ENCODE results near the gene REC114. TPM values are rescaled to one million over a fixed set of nuclear protein-coding genes. Genes with fewer than 3 reads are reported as not detected.
"Not testable (repeated sequence)": the region's sequence is repeated elsewhere in the genome, so short reads cannot be mapped to it uniquely, and the experiment has no call there.

REC114 gene
- total RNA-seq, 1 donor from 2014 or later: not detected

GRCh38 chr15:73457334-73457733 lies 14.4 kb downstream of the REC114 start:
- DNase-seq: no peak

GRCh38 chr15:73460662-73461061 lies 17.7 kb downstream of the REC114 start:
- DNase-seq: no peak

- no peak for DNase-seq
These were observed 21.6 kb downstream of the REC114 start for GRCh38 chr15:73464602-73465001.

- no peak for DNase-seq
These were observed 24.8 kb downstream of the REC114 start for GRCh38 chr15:73467758-73468157.

GRCh38 chr15:73474785-73475184 lies 31.8 kb downstream of the REC114 start:
- DNase-seq: no peak

- DNase-seq: no peak
These were observed 33.8 kb downstream of the REC114 start for GRCh38 chr15:73476704-73477216.

- no peak for DNase-seq
These were observed 37.1 kb downstream of the REC114 start for GRCh38 chr15:73480050-73480449.

GRCh38 chr15:73482166-73482565 lies 39.2 kb downstream of the REC114 start:
- DNase-seq: no peak

GRCh38 chr15:73483053-73483452 lies 40.1 kb downstream of the REC114 start:
- DNase-seq: no peak

- no peak for DNase-seq
These were observed 42.4 kb downstream of the REC114 start for GRCh38 chr15:73485372-73485771.

- DNase-seq: not testable (repeated sequence)
These were observed 42.9 kb downstream of the REC114 start for GRCh38 chr15:73485885-73486284.

- no peak for DNase-seq
These were observed 45.7 kb downstream of the REC114 start for GRCh38 chr15:73488698-73489097.

- DNase-seq: no peak
These were observed 51.0 kb downstream of the REC114 start for GRCh38 chr15:73493922-73494321.

- no peak for DNase-seq
These were observed 52.2 kb downstream of the REC114 start for GRCh38 chr15:73495181-73495580.

GRCh38 chr15:73500696-73501095 lies 57.7 kb downstream of the REC114 start:
- no peak for DNase-seq

GRCh38 chr15:73504885-73505284 lies 61.9 kb downstream of the REC114 start:
- DNase-seq: no peak

GRCh38 chr15:73515527-73515926 lies 72.6 kb downstream of the REC114 start:
- peak; percentile 5 for DNase-seq

- no peak for DNase-seq
These were observed 74.6 kb downstream of the REC114 start for GRCh38 chr15:73517566-73517965.

GRCh38 chr15:73518180-73518862 lies 75.4 kb downstream of the REC114 start:
- no peak for DNase-seq

GRCh38 chr15:73518876-73519733 lies 76.1 kb downstream of the REC114 start:
- DNase-seq: no peak

- no peak for DNase-seq
These were observed 79.0 kb downstream of the REC114 start for GRCh38 chr15:73522011-73522410.

GRCh38 chr15:73524919-73525318 lies 82.0 kb downstream of the REC114 start:
- DNase-seq: no peak

- DNase-seq: no peak
These were observed 84.6 kb downstream of the REC114 start for GRCh38 chr15:73527598-73527997.
